K562 (cell line): ENCODE results near the gene DIAPH1. TPM values are rescaled to one million over a fixed set of nuclear protein-coding genes. Genes with fewer than 3 reads are reported as not detected.
A peak's percentile ranks its signal among the peaks of the same experiment; 100 is the strongest.

ENCODE experiments used
- ATAC-seq: fragments of 200-7000 bp; cut with Tn5 transposase; 3 replicates; pipeline ENCODE4 v1.9.1; 2020; ENCODE audit warnings: moderate library complexity
- BruUV-seq: library from RNA; stranded (reverse); fragments of 400-500 nt; replicated peaks from 2 replicates; lab custom pipeline; 2021; lab: Mats Ljungman, UMichigan
- CTCF ChIA-PET: fragments of 300-600 bp; formaldehyde crosslinking; extraction: SDS; loops from one replicate; lab custom pipeline; 2021; ENCODE audit warnings: low intra/inter-chr PET ratio; lab: Yijun Ruan, JAX
- POLR2A ChIA-PET: fragments of 300-600, 350-650 bp; sonication (Branson Sonifier 250); formaldehyde crosslinking; extraction: SDS; loops from one replicate; lab custom pipeline; 2021; ENCODE audit warnings: antibody characterized with exemption, inconsistent platforms; lab: Yijun Ruan, JAX
- DNase-seq, 4 experiments: peaks; one replicate each; pipeline versions ENCODE4 v3.0.0 to v3.0.0-alpha.2; 2011 to 2018; ENCODE audit warnings: low spot score in 3 of 4, mixed read lengths in 3 of 4; ENCODE audit errors: extremely low read depth in 1 of 4
- FAIRE-seq: peaks from 2 replicates; lab custom pipeline; 2011; peaks lifted over from hg19 to GRCh38; lab: Jason Lieb, UNC
- H2AFZ ChIP-seq: 2 replicates; pipeline ENCODE4 v1.6.0; 2011; ENCODE audit warnings: low read depth, low read length, control low read depth, inconsistent platforms
- H3K27ac ChIP-seq: fragments of 200-600 bp; 3 replicates; pipeline ENCODE4 v1.8.0; 2011; ENCODE audit warnings: low read depth, mild to moderate bottlenecking, control low read depth, inconsistent platforms, low read length, moderate library complexity, mixed read lengths; ENCODE audit errors: extremely low read depth
- H3K27me3 ChIP-seq, 2 experiments: fragments of 300-600 bp in 1 of 2; 2 replicates in 1 of 2; 3 replicates in 1 of 2; pipeline versions ENCODE4 v1.6.0 to v1.8.0; 2011; ENCODE audit warnings: inconsistent platforms in 2 of 2, low read length in 2 of 2, mild to moderate bottlenecking in 1 of 2, mixed read lengths in 1 of 2, moderate library complexity in 1 of 2; ENCODE audit not compliant: control insufficient read depth in 2 of 2, insufficient read depth in 2 of 2
- H3K36me3 ChIP-seq: fragments of 300-600 bp; 3 replicates; pipeline ENCODE4 v1.8.0; 2011; ENCODE audit warnings: mild to moderate bottlenecking, low read length, inconsistent platforms; ENCODE audit not compliant: control insufficient read depth, insufficient read depth
- H3K4me1 ChIP-seq, 2 experiments: fragments of 200-600 bp in 1 of 2; replicated peaks in 1 of 2; 2 replicates in 1 of 2; 3 replicates in 1 of 2; pipeline versions ENCODE4 v1.5.1 to v1.8.0; 2011; ENCODE audit warnings: inconsistent platforms in 2 of 2, low read length in 2 of 2, mild to moderate bottlenecking in 1 of 2, mixed read lengths in 1 of 2, moderate library complexity in 1 of 2; ENCODE audit not compliant: control insufficient read depth in 2 of 2, insufficient read depth in 2 of 2
- H3K4me2 ChIP-seq: 2 replicates; pipeline ENCODE4 v1.6.1; 2011; ENCODE audit warnings: low read length, control low read depth, inconsistent platforms, mixed read lengths; ENCODE audit not compliant: insufficient read depth
- H3K4me3 ChIP-seq: fragments of 200-600 bp; sonication (generic), shearing (Covaris generic); 2 replicates; pipeline ENCODE4 v1.5.1; 2016; ENCODE audit warnings: control low read depth, inconsistent platforms
- H3K79me2 ChIP-seq: fragments of 200-600 bp; 3 replicates; pipeline ENCODE4 v1.8.0; 2011; ENCODE audit warnings: low read length, inconsistent platforms; ENCODE audit not compliant: control insufficient read depth, insufficient read depth
- H3K9ac ChIP-seq, 2 experiments: 2 replicates each; pipeline versions ENCODE4 v1.6.0 to v1.6.1; 2011; ENCODE audit warnings: low read depth in 2 of 2, low read length in 2 of 2, control low read depth in 1 of 2, inconsistent platforms in 1 of 2, mild to moderate bottlenecking in 1 of 2, mixed read lengths in 1 of 2; ENCODE audit not compliant: insufficient read depth in 1 of 2
- H3K9me1 ChIP-seq: one replicate; pipeline ENCODE4 v1.6.0; 2011; ENCODE audit warnings: inconsistent platforms, mild to moderate bottlenecking, low read length, moderate library complexity; ENCODE audit not compliant: control insufficient read depth, insufficient read depth
- H3K9me3 ChIP-seq: replicated peaks from 2 replicates; pipeline ENCODE4 v1.5.1; 2011; ENCODE audit warnings: low read depth, low read length, inconsistent platforms; ENCODE audit not compliant: control insufficient read depth, insufficient read depth
- H4K20me1 ChIP-seq: replicated peaks from 2 replicates; pipeline ENCODE4 v1.6.1; 2011; ENCODE audit warnings: low read length, inconsistent platforms, mixed read lengths; ENCODE audit not compliant: control insufficient read depth, insufficient read depth
- ATF1 ChIP-seq, 2 experiments: fragments of 450-650 bp in 1 of 2; IDR thresholded peaks; 2 replicates each; pipeline ENCODE4 v1.6.1; 2016; ENCODE audit warnings: missing compliant biosample characterization in 1 of 2, missing genetic modification characterization in 1 of 2
- CEBPB ChIP-seq: fragments of 450-650 bp; IDR thresholded peaks from 2 replicates; pipeline ENCODE4 v1.6.1; 2016; ENCODE audit warnings: missing genetic modification characterization, missing compliant biosample characterization
- DDX20 ChIP-seq: fragments of 450-650 bp; IDR thresholded peaks from 2 replicates; pipeline ENCODE4 v1.6.1; 2016; ENCODE audit warnings: missing genetic modification characterization, low read depth, mild to moderate bottlenecking, missing compliant biosample characterization, moderate library complexity
- ELF4 ChIP-seq: fragments of 450-650 bp; formaldehyde crosslinking; IDR thresholded peaks from 2 replicates; pipeline ENCODE4 v1.4.0; 2022; ENCODE audit warnings: missing genetic modification characterization
- FOXK2 ChIP-seq, 2 experiments: fragments of 450-650 bp; IDR thresholded peaks in 1 of 2; conservative IDR thresholded peaks in 1 of 2; 2 replicates each; pipeline ENCODE4 v1.6.1; 2016; ENCODE audit warnings: low read depth in 2 of 2, mild to moderate bottlenecking in 1 of 2
- JUN ChIP-seq, 2 experiments: sonication (generic) in 1 of 2; formaldehyde crosslinking in 1 of 2; IDR thresholded peaks; 2 replicates each; pipeline versions ENCODE4 v1.6.1 to v1.8.0; 2012 to 2022; ENCODE audit warnings: borderline replicate concordance in 2 of 2, mild to moderate bottlenecking in 2 of 2, improper control_type of control experiment in 1 of 2, low read depth in 1 of 2, low read length in 1 of 2, missing genetic modification reagents in 1 of 2
- NKRF ChIP-seq: fragments of 450-650 bp; IDR thresholded peaks from 2 replicates; pipeline ENCODE4 v1.6.1; 2016; ENCODE audit warnings: borderline replicate concordance
- POLR2AphosphoS5 ChIP-seq: IDR thresholded peaks from 2 replicates; pipeline ENCODE4 v1.6.1; 2011; ENCODE audit warnings: mild to moderate bottlenecking, low read depth, low read length, moderate library complexity; ENCODE audit not compliant: control insufficient read depth, insufficient read depth
- USF1 ChIP-seq: sonication (generic); formaldehyde crosslinking; IDR thresholded peaks from 2 replicates; pipeline ENCODE4 v1.9.0; 2022; ENCODE audit warnings: mild to moderate bottlenecking, missing genetic modification reagents
- ZBTB1 ChIP-seq: sonication (generic); formaldehyde crosslinking; IDR thresholded peaks from 2 replicates; pipeline ENCODE4 v1.8.1; 2023; ENCODE audit warnings: missing genetic modification reagents, low read depth, mild to moderate bottlenecking, borderline replicate concordance
- ZNF239 ChIP-seq: fragments of 250-450 bp; sonication (Bioruptor Pico); IDR thresholded peaks from 2 replicates; pipeline ENCODE4 v1.4.0; 2020; ENCODE audit warnings: mild to moderate bottlenecking
- ZNF280B ChIP-seq: fragments of 250-450 bp; sonication (Bioruptor Pico); IDR thresholded peaks from 2 replicates; pipeline ENCODE4 v1.5.1; 2021; ENCODE audit warnings: mild to moderate bottlenecking
- ZNF584 ChIP-seq: fragments of 200-800 bp; sonication (Bioruptor generic); IDR thresholded peaks from 2 replicates; pipeline ENCODE4 v1.6.1; 2016; ENCODE audit warnings: low read depth, mild to moderate bottlenecking, missing genetic modification characterization, missing compliant biosample characterization
- ZNF778 ChIP-seq: fragments of 450-650 bp; formaldehyde crosslinking; IDR thresholded peaks from 2 replicates; pipeline ENCODE4 v1.4.0; 2020; ENCODE audit warnings: mild to moderate bottlenecking, moderate library complexity
- ZZZ3 ChIP-seq: fragments of 450-650 bp; IDR thresholded peaks from 2 replicates; pipeline ENCODE4 v1.6.1; 2016; ENCODE audit warnings: antibody characterized with exemption, mild to moderate bottlenecking, moderate library complexity
- WGBS: fragments of 100-300 bp; shearing (Covaris generic); methylation state at CpG from one replicate; pipeline ENCODE4 v1.1.6; 2016; ENCODE audit warnings: low coverage, mixed read lengths; ENCODE audit not compliant: insufficient coverage; ENCODE audit errors: missing lambda C conversion rate; 5-methylcytosine and 5-hydroxymethylcytosine counted together
- in situ Hi-C: fragments of 300-500 bp; cut with MboI; formaldehyde crosslinking; loops from 4 replicates; pipeline ENCODE4 v1.15.0; 2018; ENCODE audit warnings: inconsistent platforms, mixed read lengths
- intact Hi-C: fragments of 100-400 bp; cut with micrococcal nuclease; formaldehyde crosslinking; loops from 2 replicates; pipeline ENCODE4 v1.14.2; 2022
- polyA plus RNA-seq, 8 experiments: library from polyadenylated mRNA; depleted of rRNA in 4 of 8; stranded (reverse) in 5 of 8; unstranded in 3 of 8; fragments of >200 nt; fragmentation: Nextera tagmentation in 2 of 8; fragmentation: Illumina TruSeq in 1 of 8; extraction: Ambion mirVana in 2 of 8; extraction: Trizol in 1 of 8; gene quantifications; 2 replicates each; pipeline versions ENCODE4 v1.2.1 to v1.2.3, GENCODE V29; 2011 to 2014; ENCODE audit warnings: inconsistent platforms in 1 of 8, missing spikeins in 1 of 8
- total RNA-seq, 7 experiments: library from RNA; depleted of rRNA in 6 of 7; stranded (reverse); fragments of >200 nt in 6 of 7; fragmentation: Illumina TruSeq in 2 of 7; extraction: Trizol in 2 of 7; gene quantifications; 2 replicates each; pipeline versions ENCODE4 v1.2.1 to v1.2.3, GENCODE V29; 2011 to 2021; ENCODE audit warnings: low replicate concordance in 1 of 7

DIAPH1 gene
- total and polyA plus RNA-seq, 9 of the 15 experiments (the other 6 are each of a cell fraction or from before 2014, with no cell fraction given), result 60.8 to 328 (median 97.8) TPM

- TF ChIP-seq NKRF (no peak), ELF4 (peak; percentile 28; the same call in 1 of the 2 replicates), ZNF239 (CRISPR knock-in tag) (0 out of 2 replicates have a peak, but pooled peaks have one; percentile 13), USF1 (no peak), JUN (IDR thresholded peaks at IDR 0.05; ENCODE audit: borderline replicate concordance, low read depth, low read length) (0 out of 2 replicates have a peak, but pooled peaks have one; percentile 17), JUN (CRISPR knock-in tag; IDR thresholded peaks at IDR 0.05; ENCODE audit: borderline replicate concordance) (no peak)
Observed at GRCh38 chr5:141664733-141665461, 46.1 kb upstream of the DIAPH1 start (continued).

- Histone ChIP-seq H2AFZ (no peak overlapping the region), H4K20me1 (no peaks in the 10 kb centered on the region), H3K9ac (no peak overlapping the region), H3K4me1 (peaks cover 4 to 5% of the 10 kb centered on the region in 2 experiments; a peak in 4 of 5 replicates), H3K27ac (no peak overlapping the region), H3K9me1 (no peaks in the 10 kb centered on the region), H3K4me2 (no peak overlapping the region), H3K9me3 (no peaks in the 10 kb centered on the region), H3K27me3 (no peaks in the 10 kb centered on the region), H3K4me3 (no peak overlapping the region), H3K36me3 (0 out of 3 replicates have a peak, but pooled peaks cover 3% of the 10 kb centered on the region), H3K79me2 (no peaks in the 10 kb centered on the region)
- ATAC-seq (no peak), FAIRE-seq (no peak), DNase-seq (no peak)
- in situ Hi-C loops (no loop called here), intact Hi-C loops (loop anchor here (10.0 kb wide), 2 partner anchors 301 to 481 kb away; partner anchors contain the start of gene RNF14)
- WGBS, result 81% methylated on average over 8 of the region's 8 CpGs
- ChIA-PET CTCF (no interaction called here), POLR2A (interaction anchor here (0.5 to 1.0 kb wide), 2 partner anchors 12 to 1113 kb away, joined by 3 read pairs; partner anchors contain the start of gene FCHSD1)
- BruUV-seq, result no TSS peak
- TF ChIP-seq DDX20 (tag) (no peak), ZZZ3 (no peak), ZNF778 (CRISPR knock-in tag) (no peak), ZBTB1 (CRISPR knock-in tag) (no peak), ZNF584 (no peak), ATF1 (CRISPR knock-in tag; IDR thresholded peaks at IDR 0.05) (no peak), ATF1 (tag; IDR thresholded peaks at IDR 0.05) (no peak), ZNF280B (CRISPR knock-in tag) (no peak), POLR2AphosphoS5 (no peak), CEBPB (tag) (no peak), FOXK2 (conservative IDR thresholded peaks at IDR 0.05 in 1 of 2, IDR thresholded peaks at IDR 0.05 in 1 of 2; ENCODE audit: low read depth in 2 of 2) (no peak)
Observed at GRCh38 chr5:141663506-141663905, 44.7 kb upstream of the DIAPH1 start.
